NCI-H774 (cell line): Measurements from ENCODE around the gene PUS1.

ENCODE experiments used
- DNase-seq: peaks from one replicate; lab custom pipeline; 2025; lab: John Stamatoyannopoulos, UW

PUS1 gene

DNA sequence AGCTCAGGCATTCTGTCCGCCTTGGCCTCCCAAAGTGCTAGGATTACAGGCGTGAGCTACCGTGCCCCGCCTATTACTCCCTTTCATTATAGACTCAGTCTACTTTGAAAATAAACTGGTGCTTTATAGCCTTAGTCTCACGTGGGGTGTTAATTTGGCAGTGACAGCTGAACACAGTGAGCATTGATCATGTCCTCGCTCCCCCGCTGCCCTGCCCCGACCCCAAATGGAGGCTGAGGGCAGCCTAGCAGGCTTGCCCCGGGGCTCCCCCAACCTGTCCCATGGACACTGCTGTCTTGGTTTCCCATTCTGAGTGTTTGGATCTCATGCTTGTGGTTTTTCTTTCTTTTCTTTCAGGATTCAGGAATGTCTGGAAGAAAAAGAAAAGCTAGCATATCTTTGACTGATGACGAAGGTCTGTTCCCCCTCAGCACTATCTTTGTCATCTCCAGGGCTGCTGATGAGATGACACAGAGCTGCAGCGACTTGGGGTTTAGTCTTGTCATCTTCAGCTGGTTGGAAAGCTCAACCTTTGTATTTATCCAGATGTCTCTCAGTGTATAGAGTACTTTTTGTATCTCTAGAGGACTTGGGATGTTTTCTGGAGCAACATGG lies 62.8 kb downstream of the PUS1 start:
- DNase-seq, result no peak

DNA sequence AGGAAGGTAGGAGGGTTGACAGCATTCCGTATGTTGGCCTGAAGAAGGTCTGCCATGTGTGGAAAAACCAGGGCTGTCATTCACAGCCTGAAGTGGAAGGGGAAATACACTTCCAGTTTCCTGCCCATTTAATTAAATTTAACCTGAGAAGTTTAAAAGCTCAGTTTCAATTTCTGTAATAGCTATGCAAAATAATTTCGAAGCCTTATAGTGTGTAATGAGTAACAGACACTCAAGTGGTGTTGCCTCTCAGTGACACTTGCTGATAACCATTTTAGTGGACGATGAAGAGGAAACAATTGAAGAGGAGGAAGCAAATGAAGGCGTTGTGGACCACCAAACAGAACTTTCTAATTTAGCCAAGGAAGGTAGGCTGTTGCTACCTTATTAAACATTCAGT lies 65.5 kb downstream of the PUS1 start:
- DNase-seq, result no peak
